ENCODE data around the gene FLRT1.

The FLRT1 gene, protein sequence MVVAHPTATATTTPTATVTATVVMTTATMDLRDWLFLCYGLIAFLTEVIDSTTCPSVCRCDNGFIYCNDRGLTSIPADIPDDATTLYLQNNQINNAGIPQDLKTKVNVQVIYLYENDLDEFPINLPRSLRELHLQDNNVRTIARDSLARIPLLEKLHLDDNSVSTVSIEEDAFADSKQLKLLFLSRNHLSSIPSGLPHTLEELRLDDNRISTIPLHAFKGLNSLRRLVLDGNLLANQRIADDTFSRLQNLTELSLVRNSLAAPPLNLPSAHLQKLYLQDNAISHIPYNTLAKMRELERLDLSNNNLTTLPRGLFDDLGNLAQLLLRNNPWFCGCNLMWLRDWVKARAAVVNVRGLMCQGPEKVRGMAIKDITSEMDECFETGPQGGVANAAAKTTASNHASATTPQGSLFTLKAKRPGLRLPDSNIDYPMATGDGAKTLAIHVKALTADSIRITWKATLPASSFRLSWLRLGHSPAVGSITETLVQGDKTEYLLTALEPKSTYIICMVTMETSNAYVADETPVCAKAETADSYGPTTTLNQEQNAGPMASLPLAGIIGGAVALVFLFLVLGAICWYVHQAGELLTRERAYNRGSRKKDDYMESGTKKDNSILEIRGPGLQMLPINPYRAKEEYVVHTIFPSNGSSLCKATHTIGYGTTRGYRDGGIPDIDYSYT

DNA sequence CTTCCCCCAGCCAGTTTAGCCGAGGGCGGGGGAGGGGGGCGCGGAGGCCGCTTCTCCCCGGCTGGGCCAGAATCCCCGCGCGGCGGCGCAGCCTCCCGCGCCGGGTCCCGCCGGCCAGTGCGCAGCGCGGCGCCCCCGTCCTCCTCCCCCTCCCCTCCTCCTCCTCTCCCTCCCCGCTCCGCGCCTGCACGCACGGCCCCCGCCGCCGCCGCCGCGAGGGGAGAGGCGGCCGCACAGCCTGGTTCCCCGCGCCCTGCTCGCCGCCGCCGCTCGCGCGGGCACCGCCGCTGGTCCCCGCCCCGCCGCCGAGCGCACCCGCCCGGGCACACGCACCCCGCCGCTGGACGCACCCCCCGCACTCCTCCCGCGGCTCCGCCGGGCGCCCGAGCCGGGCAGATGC lies at the start of gene FLRT1:
Gene FLRT1 (plus strand): TSS at position 356 of the 400 bp plus-strand sequence. CDS start 80,337 bp downstream, outside the sequence.
- Histone ChIP-seq H3K4me1 (ENCODE audit: control insufficient read depth in 1 of 2, insufficient read depth in 1 of 2, low read depth in 1 of 2, low read length in 1 of 2) (no peaks in the 10 kb centered on the region), H3K36me3 (no peaks in the 10 kb centered on the region), H3K27me3 (peaks cover 80% of the 10 kb centered on the region), H3K9me3 (no peaks in the 10 kb centered on the region), H3K4me3 (ENCODE audit: low read depth in 1 of 2, low read length in 1 of 2) (no peak within 1 kb of the TSS), H3K27ac (no peak within 1 kb of the TSS)
- TF ChIP-seq, protein P1, sequence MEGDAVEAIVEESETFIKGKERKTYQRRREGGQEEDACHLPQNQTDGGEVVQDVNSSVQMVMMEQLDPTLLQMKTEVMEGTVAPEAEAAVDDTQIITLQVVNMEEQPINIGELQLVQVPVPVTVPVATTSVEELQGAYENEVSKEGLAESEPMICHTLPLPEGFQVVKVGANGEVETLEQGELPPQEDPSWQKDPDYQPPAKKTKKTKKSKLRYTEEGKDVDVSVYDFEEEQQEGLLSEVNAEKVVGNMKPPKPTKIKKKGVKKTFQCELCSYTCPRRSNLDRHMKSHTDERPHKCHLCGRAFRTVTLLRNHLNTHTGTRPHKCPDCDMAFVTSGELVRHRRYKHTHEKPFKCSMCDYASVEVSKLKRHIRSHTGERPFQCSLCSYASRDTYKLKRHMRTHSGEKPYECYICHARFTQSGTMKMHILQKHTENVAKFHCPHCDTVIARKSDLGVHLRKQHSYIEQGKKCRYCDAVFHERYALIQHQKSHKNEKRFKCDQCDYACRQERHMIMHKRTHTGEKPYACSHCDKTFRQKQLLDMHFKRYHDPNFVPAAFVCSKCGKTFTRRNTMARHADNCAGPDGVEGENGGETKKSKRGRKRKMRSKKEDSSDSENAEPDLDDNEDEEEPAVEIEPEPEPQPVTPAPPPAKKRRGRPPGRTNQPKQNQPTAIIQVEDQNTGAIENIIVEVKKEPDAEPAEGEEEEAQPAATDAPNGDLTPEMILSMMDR (IDR thresholded peaks at IDR 0.05): no peak

DNA sequence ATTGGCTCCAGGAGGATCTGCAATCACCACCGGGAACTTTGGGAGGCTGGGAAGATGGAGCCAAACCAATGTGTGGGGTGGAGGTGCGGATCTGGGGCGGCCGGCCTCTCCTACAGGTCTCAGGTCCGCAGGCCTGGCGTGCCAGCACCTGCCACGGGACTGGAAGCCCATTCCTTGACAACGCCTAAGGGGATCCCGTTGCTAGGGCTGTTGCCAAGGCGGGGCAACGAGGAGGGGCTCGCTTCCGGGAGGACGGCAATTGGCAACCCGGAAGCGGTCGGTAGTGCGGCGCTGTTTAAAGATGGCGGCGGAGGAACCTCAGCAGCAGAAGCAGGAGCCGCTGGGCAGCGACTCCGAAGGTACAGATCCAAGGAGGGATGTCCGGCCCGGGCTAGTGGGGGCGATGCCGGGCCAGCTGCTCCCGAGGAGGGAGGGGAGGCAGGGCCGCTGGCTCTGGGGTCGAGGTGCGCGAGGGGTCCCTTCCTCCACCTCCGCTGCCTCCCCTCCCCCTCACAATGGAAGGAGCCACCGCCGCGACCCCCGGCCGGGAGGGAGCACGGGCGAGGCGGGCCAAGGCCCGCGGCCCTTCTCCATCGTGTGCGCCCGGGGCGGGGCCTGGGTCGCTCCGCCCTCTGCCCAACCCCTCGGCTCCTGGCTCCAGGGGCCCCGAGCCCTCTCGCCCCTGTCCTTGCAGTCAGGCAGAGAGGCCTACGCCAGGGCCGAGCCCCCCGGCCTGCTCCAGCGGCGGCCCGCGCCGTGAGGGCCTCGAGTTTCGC lies 49.4 kb upstream of the FLRT1 start, which contains the start of gene OTUB1:
Gene OTUB1 (plus strand): TSS at position 283 of the 776 bp plus-strand sequence. CDS start 19 bp downstream, at position 302.
- H3K27me3 ChIP-seq: no peaks in the 10 kb centered on the region
- peaks cover 17 to 33% of the 10 kb centered on the region in 2 experiments for H3K4me1 ChIP-seq (ENCODE audit: control insufficient read depth in 1 of 2, insufficient read depth in 1 of 2, low read depth in 1 of 2, low read length in 1 of 2)
- peak within 1 kb of the TSS; percentile 83 for H3K27ac ChIP-seq
- no peaks in the 10 kb centered on the region for H3K9me3 ChIP-seq
- TF ChIP-seq, protein P1 (IDR thresholded peaks at IDR 0.05): no peak
- peak within 1 kb of the TSS; percentile 71 to 73 for H3K4me3 ChIP-seq (ENCODE audit: low read depth in 1 of 2, low read length in 1 of 2)
- peaks cover 29% of the 10 kb centered on the region for H3K36me3 ChIP-seq

DNA sequence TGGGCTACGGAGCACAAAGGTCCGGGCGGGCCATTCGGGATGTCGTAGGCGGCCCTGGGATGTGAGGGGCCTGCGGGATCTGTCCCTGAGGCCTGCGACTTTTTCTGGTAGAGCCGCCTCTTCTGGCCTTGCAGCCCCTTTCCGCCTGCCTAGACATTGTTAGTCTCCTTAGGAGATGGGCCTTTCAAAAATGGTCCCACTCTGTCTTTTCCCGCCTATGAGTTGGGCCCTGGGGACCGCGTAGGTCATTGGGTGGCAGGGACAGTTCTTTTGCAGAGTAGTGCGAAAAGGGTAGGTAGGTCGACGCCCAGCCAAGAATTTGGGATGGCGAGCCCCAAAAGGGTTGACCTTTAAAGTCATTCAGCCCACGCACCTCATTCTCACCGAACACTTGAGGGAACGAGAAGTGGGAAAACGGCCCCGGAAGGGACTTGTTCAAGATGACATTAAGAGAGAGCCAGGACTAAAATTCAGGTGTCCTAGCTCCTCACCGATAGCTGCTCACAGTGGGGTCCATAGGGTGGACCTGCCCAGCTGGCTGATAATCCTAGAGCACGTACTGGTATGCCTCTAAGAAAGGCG lies 48.7 kb upstream of the FLRT1 start:
- peaks cover 36% of the 10 kb centered on the region for H3K36me3 ChIP-seq
- TF ChIP-seq, protein P1 (IDR thresholded peaks at IDR 0.05): no peak
- no peaks in the 10 kb centered on the region for H3K27me3 ChIP-seq
- H3K4me3 ChIP-seq (ENCODE audit: low read depth in 1 of 2, low read length in 1 of 2): peak overlapping the region; percentile 71 to 73
- peak overlapping the region; percentile 83 for H3K27ac ChIP-seq
- peaks cover 17 to 33% of the 10 kb centered on the region in 2 experiments for H3K4me1 ChIP-seq (ENCODE audit: control insufficient read depth in 1 of 2, insufficient read depth in 1 of 2, low read depth in 1 of 2, low read length in 1 of 2)
- no peaks in the 10 kb centered on the region for H3K9me3 ChIP-seq

DNA sequence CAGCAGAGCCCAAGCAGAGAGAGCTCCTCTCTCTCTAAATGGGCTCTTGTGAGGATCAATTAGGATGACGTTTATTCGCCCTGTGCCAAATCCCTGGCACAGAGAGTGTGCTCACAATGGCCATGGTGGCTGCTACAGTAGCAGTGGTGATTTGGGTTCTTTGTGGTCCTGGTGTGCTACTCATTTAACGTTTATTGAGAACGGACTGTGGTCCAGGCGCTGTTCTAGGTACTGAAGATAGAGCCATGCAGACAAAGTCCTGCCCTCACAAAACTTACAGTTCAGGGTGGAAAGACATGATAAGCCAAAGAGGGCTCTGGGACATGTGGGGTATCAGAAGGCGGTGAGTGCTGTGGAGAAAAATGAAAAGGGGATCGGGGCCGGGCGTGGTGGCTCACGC lies 44.2 kb upstream of the FLRT1 start:
- Histone ChIP-seq H3K27me3 (no peaks in the 10 kb centered on the region), H3K9me3 (no peaks in the 10 kb centered on the region), H3K27ac (no peak overlapping the region), H3K4me1 (ENCODE audit: control insufficient read depth in 1 of 2, insufficient read depth in 1 of 2, low read depth in 1 of 2, low read length in 1 of 2) (peaks cover 12 to 14% of the 10 kb centered on the region in 2 experiments), H3K4me3 (ENCODE audit: low read depth in 1 of 2, low read length in 1 of 2) (no peak overlapping the region), H3K36me3 (peaks cover 78% of the 10 kb centered on the region)
- TF ChIP-seq, protein P1 (IDR thresholded peaks at IDR 0.05): no peak

DNA sequence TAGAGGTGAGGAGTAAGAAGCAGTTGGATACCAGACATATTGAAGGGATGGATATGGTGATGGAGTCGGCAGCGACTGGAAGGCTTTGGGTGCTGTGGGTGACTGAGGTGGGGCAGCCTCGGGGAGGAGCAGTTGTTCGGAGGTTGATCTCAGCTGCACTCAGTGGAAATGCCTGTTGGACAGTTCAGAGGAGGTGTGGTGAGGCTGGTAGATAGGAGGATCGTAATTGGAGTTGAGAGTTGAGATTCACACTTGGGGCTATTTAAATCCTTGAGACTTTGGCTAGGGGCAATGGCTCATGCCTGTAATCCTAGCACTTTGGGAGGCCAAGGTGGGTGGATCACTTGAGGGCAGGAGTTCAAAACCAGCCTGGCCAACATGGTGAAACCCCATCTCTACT lies 42.6 kb upstream of the FLRT1 start:
- no peak overlapping the region for H3K4me3 ChIP-seq (ENCODE audit: low read depth in 1 of 2, low read length in 1 of 2)
- H3K27ac ChIP-seq: no peak overlapping the region
- H3K36me3 ChIP-seq: peaks cover 93% of the 10 kb centered on the region
- no peaks in the 10 kb centered on the region for H3K9me3 ChIP-seq
- peaks cover under 1% of the 10 kb centered on the region for H3K27me3 ChIP-seq
- H3K4me1 ChIP-seq (ENCODE audit: control insufficient read depth in 1 of 2, insufficient read depth in 1 of 2, low read depth in 1 of 2, low read length in 1 of 2): no peaks in the 10 kb centered on the region
- TF ChIP-seq, protein P1 (IDR thresholded peaks at IDR 0.05): no peak

All from neutrophil (primary cell).